ENCODE data around the gene PRCC.

The PRCC gene

DNA sequence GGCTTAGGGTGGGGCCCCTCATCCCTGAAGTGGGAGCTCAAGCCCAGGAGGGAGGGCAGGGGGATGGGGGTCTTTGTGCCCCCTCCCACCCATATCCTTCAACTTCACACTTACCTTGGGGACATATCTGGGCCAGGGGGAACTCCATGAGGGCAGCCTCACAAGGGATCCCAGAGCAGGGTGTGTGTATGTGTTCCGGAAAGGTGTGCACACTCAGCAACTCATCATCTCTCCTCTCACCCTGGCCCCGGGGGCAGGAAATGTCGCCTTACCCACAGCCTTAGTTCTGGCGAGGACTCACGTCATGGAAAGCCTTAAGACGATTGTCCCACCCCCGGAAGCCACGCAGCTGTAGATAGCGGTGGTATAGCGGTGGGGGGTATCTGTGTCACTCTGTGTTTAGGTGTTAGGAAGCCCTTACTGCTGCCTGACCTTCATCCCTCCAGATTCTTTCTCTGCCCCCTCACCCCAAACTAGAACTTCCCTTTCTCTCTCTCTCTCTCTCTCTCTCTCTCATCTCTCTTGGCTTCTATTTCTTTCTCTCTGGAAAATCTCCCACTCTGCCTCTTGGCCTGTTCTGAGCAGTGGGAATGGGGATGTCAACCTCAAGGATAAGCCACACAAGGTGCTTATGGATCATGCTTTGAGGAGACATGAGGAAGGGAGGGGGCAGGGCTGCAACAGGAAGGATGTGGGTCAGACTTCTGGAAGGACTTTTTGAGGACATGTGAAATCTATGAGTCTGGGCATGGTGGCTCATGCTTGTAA lies 49.4 kb downstream of the PRCC start, which contains the start of gene SH2D2A:
TSS of gene SH2D2A (minus strand) at position 288 of the 768 bp plus-strand sequence. CDS start at position 148, 140 bp downstream.
- FAIRE-seq = no peak

DNA sequence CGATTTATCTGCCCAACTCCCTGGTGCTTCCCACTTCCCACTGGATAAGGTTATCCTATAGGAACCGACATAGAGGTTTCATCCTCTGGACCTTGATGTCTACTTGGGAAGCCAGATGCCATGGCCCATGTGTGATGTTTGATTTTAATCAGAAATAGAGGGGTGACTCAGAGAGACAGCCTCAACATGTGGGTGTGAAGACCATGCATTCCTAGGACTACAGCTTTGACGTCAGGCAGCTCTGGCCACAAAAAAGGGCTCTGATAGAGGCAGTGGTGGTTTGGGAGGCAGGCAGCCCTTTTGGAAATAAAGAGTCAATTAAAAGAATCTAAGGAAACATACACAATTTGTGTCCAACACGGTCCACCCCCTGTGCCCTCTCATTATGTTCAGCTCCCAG lies 54.5 kb downstream of the PRCC start:
- FAIRE-seq = no peak

DNA sequence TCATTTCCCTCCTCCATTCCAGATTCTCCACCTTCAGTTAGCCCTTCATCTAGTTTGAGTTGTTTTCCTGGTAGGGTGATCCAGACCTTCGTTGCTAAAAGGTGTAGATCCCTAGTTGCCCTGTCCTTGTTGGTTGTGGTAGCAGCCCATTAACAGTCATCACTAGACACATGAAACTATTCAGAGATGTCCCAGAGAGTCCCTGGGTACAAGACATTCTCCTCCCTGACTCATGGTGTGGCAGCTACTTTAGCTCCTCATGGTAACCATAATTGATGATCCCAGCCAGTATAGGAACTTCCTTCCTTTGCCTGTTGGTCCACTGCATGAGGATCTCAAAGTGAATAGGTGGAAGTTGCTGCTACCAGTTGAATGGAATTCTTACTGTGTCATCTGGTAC lies 55.3 kb downstream of the PRCC start:
- FAIRE-seq = no peak

DNA sequence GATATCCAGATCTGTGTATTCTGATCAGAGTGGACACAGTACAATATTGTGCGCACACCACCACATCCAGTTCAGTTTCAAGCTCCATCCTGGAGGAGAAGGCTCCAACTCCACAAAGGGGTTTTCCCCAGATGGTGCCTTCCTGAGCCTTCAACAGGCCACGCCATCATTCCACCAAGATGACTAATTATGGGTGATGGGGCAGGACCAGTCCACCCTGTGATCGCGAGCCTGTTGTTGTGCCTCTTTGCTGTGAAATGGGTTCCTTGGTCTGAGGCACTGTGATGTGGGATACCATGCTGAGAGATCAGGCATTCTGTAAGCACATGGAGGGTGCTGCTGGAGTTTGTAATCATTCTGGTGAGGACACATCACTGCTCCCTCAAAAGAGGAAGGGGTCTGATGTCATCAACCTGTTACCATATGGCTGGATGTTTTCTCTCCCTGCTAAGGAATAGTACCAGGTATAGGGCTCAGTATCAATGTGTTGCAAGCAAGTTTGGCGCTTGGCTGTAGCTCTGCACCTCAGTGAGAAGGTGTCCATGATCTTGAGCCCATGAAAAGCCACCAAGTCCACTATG lies 56.0 kb downstream of the PRCC start:
- FAIRE-seq = no peak

DNA sequence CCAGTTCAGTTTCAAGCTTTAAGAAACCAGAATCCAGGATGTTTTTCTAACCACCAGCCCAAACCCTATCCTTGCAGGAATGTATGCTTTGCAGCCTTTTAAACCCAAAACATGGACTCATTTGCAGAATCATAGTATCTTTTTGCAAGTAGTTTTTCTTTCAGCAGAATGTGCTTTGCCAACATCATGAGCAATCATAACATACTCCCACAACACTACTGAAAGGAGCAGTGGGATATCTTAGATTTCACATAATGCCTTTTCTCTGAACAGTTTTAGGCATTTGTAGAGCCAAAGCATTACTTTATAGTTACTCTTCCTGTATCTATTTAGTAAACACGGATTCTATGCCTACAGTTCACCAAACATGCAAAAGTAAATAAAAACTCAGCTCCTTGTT lies 59.3 kb downstream of the PRCC start:
- FAIRE-seq = no peak

DNA sequence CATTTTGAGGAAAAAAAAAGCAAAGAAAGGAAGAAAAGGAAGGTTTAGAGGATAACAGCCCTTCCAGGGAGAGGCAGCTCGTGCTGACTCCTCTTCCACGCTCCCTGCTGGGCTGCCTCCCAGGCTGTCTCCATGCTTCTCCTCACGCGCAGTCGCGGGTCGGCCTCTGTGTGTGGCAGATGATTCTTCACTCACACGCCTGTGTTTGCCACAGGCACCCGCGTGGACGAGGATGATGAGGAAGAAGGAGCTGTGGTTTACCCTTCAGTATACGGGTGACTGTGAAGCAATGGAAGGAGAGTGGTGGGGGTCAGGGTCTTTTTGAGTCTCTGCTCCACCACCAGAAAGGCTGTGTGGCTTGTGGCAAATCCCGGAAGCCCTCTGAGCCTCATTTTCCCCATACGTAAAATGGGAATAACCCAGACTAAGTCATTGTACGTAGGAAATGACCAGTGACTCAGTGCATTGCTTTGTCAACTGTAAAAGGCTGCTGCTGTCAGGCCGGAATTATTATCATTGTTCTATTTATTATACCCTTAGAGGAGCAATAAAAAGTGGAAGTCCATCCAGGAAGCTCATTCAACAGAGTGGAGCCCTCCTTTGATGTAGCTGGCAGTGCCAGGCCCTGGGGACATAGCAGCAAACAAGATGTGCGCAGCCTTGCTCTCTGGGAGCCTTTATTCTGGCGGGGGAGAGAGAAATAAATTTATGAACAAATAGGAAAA lies 61.2 kb downstream of the PRCC start:
- FAIRE-seq = no peak

DNA sequence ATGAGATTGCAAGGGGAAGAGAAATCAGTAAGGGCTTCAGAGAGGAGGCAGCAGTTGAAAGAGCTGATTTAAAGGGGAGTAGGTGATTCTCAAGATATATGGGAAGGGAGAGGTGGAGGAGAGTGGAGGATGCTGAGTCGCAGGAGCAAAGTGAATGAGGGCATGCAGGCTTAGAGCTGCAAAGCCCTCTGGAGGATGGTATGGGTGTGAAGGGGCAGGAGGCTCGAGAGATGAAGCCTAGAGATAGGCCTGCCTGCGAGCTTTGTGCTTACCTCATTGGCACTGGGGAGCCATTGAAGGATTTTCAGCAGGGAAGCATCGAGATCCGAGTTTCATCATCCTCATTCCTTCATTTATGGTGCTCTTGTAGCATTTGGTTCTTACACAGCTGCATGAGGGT lies 65.1 kb downstream of the PRCC start:
- FAIRE-seq = no peak

DNA sequence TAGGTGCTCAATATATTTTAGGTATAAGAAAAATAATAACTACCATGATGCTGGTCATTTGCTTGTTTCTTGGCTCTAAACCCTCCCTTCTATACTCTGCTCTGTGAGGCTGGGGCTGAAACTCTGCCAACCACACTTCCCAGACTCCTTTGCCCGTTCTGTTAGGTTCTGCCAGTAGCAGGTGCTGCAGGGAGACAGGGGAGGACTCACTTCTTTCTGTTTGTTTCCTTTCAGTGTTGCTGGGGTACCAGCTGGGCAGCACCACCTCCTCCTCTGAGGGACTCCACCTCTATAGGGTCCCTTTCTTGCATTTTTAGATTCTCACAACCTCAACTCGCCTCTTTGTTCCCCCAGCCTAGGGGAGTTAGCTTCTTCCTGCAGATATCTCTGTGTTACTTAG lies 66.3 kb downstream of the PRCC start:
- FAIRE-seq = no peak

DNA sequence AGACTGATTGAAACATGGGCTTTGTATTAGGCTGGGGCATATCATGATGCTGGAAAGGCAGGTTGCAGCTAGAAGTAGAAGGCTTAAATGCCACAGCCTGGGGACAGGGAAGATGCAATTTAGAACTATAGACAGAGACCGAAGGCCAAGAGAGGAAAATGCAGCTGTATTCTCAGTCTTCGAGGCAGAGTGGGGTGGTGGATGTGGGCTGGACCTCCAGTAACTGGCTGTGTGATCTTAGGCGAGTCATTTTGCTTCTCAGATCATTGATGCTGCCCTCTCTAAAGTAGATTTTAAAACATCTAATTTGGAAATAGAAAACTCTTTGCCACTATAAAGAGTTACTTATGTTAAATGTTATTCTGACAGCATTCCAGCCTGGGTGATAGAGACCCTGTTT lies 67.0 kb downstream of the PRCC start:
- FAIRE-seq = no peak

DNA sequence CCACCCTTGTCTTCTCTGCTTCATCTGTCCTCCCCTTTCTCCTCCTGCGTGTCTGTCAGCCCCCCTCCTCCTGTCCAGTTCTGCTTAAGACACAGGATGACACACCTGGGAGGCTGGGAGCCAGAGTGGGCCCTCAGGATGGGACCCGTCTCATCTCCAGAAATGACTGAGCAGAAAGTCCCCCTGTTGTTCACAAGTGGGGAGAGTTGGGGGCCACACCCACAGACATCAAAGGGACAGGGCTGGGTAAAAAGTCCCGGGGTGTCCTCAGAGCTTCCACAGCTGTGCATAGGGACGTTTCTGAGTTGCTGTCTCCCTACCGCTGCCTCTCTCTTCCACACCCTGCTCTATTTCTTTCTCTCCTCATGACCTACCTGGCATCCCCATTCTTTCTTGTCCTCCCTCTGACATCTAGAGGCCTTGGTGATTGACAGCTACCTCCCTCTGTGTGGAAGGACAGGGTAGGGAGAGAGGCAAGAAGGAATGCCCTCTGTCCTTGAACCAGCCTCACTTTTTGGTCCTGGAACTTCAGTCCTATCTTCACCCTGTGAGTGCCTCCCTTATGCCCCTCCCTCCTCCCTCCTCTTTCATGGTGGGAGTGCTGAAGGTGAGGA lies 68.8 kb downstream of the PRCC start:
- FAIRE-seq = no peak

DNA sequence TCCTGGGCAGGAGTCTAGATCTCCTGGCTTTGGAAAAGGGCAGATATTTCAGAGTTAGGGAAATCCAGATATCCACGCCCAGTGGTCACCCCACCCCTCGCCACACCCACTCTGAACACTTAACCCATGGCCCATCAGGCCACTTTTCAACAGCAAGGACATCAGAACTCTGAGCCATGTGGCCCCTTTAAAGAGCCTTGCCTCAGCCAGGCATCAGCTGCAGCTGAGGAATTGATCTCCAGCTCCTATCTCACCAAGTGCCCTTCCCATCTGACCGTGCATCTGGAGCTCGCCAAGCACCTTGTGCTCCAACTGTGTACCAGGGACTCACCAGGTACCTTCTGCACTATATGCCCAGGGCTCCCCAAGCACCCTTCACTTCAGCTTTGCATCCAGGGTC lies 69.6 kb downstream of the PRCC start:
- FAIRE-seq = no peak

DNA sequence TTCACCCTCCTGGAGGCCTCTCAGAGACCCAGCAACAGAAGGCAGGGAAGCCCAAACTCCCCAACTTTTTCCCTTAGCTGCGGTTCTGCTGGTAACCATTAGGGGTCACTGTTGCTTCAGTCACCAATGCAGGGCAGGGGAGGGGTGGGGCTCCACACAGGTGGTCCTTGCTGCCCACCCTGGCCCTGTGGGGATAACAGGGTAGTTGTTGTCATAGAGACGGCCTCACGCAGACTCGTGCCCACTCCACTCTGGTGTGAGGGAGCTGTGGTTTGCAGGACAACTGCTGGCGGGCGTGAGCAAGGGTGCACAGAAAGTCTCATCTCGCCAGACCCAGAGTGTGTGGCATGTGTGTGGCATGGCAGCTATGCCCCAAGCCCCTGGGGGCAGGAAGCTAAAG lies 71.6 kb downstream of the PRCC start:
- FAIRE-seq = no peak

DNA sequence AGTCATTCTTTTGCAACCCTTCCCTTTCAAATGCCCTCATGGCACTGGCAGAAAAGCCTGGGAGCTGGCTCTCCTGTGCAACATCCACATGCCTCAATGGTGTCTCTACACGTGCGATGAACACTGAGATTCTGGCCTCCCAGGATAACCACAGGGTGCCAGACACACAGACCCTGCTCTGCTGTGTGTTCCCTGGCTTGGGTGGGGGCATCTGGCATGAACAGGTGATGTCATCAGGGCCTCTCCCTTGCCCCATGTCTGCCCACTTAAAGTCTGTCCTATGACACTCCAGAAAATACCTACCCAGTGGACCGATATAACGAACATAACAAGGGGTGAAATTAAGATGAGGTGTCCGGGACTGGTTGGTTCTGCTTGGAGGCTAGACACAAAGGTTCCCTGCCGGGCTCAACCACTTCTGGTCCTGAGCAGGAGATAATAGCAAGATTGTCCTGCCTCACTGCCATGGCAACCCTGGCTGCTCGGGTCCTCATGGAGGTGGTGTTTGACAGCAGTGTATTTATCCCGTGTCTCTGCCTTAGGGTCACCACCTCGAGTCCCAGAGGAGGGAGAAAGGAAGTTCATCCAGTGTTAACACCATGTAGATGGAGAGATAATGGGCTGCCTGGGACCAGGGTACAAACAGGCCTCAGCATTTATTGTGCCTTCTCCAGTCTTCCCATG lies 72.2 kb downstream of the PRCC start:
- no peak for FAIRE-seq

DNA sequence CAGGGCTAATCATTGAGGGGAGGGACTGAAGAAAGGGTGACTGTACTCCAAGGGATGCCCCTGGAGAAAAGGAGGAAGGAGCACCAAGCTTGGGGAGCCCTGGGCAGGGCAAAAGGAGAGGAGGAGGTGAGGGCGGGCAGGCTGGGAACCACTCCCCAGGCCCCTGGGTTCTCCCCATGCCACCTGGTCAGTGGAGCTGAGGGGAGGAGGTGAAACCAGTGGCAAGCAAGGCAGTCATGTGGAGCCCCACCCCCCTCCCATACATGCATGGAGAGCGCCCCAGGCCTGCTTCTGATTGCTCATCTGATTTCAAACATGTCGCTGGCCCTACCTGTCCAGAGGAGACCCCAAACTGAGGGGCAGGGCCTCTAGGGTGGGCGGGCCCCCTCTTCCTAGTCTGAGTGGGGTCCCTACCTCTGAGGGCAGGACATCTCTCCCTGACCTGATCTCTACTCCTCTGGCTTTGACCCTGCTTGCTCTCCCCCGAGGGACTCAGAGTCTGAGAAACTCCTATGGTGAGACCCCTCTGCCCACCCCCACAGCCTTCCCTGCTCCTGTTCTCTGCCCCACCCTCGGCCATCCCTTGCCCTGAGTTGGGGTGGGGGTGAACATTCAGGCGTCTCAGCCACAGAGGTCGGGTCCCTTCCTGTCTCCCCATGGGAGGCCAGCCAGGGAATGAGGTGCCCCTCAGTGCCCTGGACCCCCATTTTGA lies 73.0 kb downstream of the PRCC start:
- FAIRE-seq = no peak

DNA sequence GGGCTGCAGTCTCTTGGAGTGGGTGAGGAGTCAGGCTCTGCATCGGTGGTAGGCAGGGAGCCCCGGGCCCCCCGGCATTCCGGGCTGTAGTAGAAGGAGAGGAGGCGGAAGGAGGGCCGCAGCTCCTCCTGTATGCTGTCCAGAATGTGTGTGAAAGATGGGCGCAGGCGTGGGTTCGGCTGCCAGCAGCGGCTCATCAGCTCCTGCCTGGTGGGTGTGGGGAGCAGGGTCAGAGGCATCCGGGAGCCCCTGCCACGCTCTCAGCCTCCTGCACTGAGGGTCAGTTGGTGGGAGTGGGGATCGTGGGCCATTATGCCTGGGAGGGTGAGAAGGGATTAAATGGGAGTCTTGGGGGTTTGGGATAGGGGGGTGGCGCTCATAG lies 73.6 kb downstream of the PRCC start:
- FAIRE-seq = no peak

DNA sequence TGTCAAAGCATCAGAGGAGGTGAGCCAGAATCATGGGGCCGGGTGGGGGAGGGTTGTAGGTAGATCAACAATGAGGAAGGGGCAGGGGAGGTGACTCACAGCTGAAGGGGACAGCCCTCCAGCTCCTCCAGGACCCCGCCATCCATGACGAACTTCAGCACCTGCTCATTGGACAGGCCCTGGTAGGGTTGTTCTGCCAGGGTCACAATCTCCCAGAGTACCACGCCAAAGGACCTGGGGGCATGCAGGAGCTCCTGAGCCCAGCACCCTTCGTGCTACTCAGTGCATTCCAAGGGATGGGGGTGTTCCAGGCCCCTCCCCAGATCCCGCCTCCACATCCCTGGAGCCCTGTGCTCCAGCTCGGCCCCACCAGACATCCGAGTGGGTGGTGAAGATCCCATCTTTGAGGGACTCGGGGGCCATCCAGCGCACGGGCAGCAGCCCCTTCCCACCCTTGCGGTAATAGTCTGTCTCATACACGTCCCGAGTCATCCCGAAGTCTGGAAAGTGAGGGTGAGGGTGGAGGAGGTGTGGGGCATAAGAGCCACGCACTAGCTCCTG lies 74.0 kb downstream of the PRCC start:
- no peak for FAIRE-seq

DNA sequence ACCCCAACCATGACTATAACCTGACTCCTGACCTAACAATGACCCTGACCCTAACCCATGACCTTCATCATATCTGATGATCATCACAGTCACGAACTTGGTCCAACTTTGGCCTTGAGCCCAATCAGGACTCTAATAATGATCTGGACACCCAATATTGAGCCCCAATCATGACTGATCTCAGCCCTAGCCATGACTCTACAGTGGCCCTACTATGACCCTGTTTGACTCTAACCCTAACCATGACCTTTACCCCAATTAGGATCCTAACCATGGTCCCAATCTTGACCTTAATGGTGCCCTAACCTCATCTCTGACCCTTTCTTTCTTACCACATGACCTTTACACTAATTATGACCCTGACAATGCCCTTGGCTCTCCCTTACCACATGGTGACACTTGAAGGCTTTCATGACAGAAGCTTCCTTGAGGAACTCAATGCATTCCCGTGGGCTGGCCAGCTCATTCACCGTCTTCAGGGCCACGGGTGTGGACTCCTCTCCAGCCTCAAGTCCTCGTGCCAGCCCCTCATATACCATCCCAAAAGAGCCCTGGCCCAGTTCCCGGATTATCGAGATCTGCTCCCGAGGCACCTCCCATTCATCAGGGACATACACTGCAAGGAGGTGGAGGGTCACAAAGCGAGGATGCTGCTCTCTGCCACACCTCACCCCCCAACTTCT lies 75.4 kb downstream of the PRCC start:
- no peak for FAIRE-seq

DNA sequence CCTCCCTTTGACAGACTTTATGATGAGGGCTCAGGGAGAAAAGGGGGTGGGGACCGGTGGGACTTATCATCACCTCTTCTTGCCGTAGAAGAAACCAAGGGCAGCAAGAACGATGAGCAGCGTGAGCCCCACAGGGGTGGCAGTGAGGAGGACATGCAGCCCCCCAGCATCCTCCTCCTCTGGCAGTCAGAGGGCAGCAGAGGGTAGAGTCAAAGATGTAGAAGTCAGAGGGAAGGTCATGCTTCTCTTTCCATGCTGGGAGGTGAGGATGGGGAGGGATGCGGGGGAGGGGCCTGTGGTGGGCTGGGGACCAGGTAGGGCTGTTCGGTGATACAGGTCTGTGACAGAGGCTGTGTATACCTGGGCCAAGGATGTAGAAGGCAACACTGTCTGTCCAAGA lies 76.8 kb downstream of the PRCC start:
- no peak for FAIRE-seq

DNA sequence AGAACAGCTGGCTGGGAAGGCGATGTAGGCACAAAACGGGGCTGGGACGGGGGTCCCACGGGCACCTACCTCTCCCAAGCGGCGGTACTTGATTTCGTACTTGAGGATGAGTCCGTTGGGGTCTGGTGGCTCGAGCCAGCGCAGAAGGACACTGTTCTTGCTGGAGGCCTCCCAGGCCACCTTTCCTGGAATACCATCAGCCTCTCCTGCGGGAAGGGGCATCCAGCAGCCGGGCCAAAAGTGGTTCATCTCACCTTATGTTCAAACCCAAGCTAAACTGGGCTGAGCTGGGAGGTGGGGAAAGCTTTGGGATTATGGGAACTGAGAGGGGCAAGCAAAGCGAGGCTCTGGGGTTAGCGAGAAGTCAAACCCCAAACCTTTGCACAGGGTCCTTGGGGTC lies 77.3 kb downstream of the PRCC start:
- no peak for FAIRE-seq

DNA sequence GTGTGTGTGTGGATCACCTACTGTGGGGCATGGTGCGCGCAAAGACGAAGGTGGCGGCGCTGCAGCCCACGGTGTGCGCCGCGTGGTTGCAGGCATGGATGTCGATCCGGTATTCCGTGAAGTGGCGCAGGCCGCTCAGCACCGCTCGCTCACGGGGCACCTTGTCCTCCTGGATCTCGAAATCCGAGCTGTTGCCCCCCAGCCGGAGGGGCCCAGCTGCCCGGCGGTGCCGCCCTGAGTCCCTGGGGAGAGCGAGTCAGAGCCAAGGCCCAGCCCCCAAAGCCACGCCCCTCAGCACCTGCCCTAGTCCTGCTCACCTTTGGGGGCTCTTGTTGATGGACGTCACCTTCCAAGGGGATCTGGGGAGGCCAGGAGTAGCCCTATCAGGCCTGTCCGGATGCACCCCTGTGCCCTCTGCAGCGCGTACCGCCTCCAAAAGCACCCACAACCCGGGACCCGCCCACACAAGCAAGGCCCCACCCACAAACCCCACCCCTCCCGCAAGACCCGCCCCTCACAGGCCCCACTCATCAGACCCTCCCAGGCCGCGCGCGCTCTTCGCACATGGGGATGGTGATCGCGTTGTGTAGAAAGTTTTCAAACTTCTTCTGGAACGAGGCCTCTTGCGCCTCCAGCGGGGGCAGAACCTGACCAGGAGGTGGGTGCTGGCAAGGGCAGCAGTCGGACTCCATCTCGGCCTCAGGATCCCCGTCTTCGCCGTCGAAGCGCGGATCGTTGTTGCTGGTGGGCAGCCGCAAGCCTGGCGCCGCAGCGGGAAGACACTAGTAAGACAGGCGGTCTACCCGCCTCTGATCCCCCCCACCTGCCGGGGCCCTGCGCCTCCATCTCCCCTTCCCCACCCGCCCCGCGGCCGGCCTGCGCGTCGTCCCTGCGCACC lies 78.0 kb downstream of the PRCC start:
- FAIRE-seq = no peak

Measured in G401.6 (cell line).